ENCODE measurements around the gene SMIM27.
"Not testable (repeated sequence)": the region's sequence is repeated elsewhere in the genome, so short reads cannot be mapped to it uniquely, and the experiment has no call there.

Gene SMIM27

DNA sequence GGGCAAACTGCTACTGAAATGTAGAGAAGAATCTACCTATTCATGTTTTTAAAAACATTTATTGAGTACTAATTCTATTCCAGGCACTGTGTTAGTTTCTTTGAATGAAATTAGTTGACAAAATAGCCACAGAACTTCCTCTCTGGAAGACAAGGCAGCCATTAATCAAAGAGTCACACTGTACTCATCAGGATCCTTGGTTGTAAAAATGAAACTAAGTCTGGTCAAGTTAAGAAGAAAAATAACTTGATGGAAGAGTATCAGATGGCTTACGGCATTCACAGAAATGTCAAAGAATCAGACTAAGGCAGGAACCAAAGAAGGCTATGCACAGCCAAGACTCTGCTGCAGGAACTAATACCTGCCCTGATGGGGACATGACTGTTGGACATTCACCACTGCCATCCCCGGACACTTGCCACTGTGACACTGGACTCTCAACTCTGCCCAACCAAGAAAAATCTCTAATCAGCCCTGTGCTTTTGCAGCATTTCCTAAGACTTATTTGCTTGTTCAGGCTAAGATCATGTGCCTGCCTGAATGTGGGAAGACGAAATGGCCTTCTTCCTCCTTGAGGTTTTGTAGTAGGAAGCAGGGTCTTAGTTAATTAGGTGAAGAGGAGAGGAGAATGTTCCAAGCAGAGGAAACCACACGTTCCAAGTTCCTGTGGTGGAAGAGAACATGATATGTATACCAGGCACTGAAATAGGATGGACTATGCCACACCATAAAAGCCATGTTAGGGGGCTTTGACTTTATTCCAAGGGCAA, 44.2 kb downstream of the SMIM27 start:
- H3K4me1 ChIP-seq (ENCODE audit: insufficient read depth, low read length), result no peaks in the 10 kb centered on the region
- no peaks in the 10 kb centered on the region for H3K9me3 ChIP-seq (ENCODE audit: control insufficient read depth, insufficient read depth, low read length)
- no peak overlapping the region for H3K9ac ChIP-seq (ENCODE audit: low read depth, low read length)
- no peaks in the 10 kb centered on the region for H3K36me3 ChIP-seq (ENCODE audit: insufficient read depth, low read length)

DNA sequence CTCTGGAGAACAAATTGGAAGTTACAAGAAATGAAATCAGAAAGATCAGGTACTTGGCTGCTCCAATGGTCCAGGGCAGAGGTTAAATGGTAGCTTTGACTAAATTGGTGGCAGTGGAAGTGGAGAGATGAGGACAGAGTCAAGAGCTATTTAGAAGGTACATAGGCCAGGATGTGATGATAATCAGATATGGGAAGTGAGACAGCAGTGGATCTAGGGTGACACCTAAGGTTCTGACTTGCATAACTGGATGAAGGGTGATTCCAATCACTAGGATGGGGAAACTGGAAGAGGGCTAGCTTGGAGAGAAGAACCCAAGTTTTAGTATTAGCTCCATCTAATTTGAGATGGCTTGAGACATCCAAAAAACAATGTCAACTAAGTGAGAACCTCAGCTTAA, 44.8 kb downstream of the SMIM27 start:
- H3K36me3 ChIP-seq (ENCODE audit: insufficient read depth, low read length), result no peaks in the 10 kb centered on the region
- H3K4me1 ChIP-seq (ENCODE audit: insufficient read depth, low read length), result no peaks in the 10 kb centered on the region
- no peak overlapping the region; the same call in 1 of the 2 replicates for H3K9ac ChIP-seq (ENCODE audit: low read depth, low read length)
- no peaks in the 10 kb centered on the region for H3K9me3 ChIP-seq (ENCODE audit: control insufficient read depth, insufficient read depth, low read length)

DNA sequence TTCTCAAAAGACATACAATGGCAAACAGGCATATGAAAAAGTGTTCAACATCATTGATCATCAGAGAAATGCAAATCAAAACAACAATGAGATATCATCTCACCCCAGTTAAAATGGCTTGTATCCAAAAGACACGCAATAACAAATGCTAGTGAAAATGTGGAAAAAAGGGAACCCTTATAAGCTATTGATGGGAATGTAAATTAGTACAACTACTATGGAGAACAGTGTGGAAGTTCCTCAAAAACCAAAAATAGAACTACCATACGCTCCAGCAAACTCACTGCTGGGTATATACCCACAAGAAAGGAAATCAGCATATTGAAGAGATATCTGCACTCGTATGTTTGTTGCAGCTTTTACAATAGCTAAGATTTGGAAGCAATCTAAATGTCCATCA, 46.9 kb downstream of the SMIM27 start:
- H3K4me1 ChIP-seq (ENCODE audit: insufficient read depth, low read length); H3K9me3 ChIP-seq (ENCODE audit: control insufficient read depth, insufficient read depth, low read length); H3K9ac ChIP-seq (ENCODE audit: low read depth, low read length); H3K36me3 ChIP-seq (ENCODE audit: insufficient read depth, low read length): not testable (repeated sequence)
